Activated T-helper 1 cell treated with anti-CD3 and anti-CD28 coated beads, Interleukin-2, amount 50 U/mL, for 16 hours (primary cell): ENCODE results near the gene OR9Q1.

Experiments
- DNase-seq, 2 donors: peaks; one replicate each; pipeline ENCODE4 v3.0.0-alpha.2; 2020; ENCODE audit warnings: low read depth in 1 of 2, low spot score in 1 of 2

The OR9Q1 gene

DNA sequence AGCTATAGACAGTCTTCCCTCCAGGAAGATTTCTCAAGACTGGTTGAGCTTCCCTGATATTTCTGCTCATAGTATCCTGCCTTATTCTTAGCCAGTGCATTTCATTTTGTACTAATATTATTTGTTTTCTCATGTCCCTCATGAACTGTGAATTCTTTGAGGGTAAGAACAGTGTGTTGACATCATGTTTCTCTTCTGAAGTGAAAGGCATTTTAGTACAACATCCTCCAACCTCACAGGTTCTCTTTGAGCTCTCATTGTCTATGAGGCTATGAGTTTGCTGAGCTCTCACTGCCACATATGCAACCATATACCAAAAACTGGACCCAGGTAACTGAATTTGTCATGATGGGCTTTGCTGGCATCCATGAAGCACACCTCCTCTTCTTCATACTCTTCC is 7.0 kb downstream of the OR9Q1 start, which contains the start of gene OR6Q1:
TSS of gene OR6Q1 (plus strand) at position 301 of the 400 bp plus-strand sequence. CDS start at position 301, 0 bp downstream.
- DNase-seq: no peak

GRCh38 chr11:58034471-58034870 is 10.8 kb downstream of the OR9Q1 start:
- DNase-seq: no peak

GRCh38 chr11:58039589-58039988 is 15.9 kb downstream of the OR9Q1 start:
- no peak for DNase-seq

DNA sequence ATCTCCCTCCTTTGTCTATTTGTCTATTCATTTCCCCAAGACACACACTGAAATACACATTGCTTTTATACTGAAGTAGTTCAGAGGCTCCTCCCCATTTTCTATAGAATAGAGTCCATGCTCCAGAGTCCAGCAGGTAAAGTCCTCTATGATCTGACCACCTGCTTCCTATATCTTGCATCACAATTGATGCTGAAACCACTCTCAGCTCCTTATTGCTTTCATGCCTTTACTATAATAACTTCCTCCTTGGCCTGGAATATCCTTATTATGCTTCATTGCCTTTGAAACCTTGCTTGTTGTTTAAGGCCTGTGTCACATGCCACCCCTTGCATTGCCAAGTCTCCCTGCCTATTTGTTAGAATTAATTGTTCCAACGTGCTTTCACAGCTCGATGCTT is 19.7 kb downstream of the OR9Q1 start:
- no peak for DNase-seq

DNA sequence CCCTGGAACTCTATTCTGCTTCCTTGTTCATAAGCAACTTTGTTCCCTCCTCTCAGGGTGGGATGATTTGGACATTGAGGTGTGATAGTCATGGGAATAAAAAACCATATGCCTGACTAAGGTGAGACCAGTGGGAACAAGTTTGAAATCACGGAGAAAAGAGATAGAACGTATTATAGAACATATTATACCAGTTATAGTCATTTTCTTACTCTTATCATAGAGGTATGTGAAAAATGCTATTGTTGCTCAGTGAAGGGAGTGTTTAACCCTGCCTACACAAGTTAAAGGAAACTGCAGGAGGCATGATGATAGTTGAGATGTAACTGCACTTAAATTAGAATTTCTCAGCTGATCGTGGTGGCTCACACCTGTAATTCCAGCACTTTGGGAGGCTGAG is 22.6 kb downstream of the OR9Q1 start:
- no peak for DNase-seq

- no peak for DNase-seq
Observed at GRCh38 chr11:58047818-58048217, 24.1 kb downstream of the OR9Q1 start.

DNA sequence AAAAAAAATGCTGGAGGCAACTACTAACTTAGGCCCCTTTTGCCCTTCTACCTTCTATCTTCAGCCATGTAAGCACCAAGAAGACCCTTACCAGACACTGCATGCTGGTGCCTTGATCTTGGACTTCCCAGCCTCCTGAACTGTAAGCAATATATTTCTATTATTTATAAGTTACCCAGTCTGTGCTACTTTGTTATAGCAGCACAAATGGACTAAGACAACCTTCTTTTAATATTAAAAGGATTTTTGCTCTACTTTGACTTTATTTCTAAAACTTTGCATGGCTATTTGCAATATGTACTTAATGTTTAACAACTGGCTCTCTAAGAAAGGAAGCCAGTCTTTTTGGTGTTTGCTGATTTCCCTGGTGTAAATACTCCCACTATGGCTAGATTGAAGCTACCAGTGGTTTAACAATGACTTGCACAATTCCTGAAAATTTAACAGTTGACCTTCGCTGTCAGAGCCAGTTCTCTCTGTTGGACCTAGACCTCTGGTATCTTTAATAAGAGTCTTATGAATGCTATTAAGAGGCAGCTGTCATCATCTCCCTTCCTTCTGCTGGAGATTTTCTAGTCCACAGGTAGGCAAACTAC is 32.2 kb downstream of the OR9Q1 start:
- DNase-seq: no peak

DNA sequence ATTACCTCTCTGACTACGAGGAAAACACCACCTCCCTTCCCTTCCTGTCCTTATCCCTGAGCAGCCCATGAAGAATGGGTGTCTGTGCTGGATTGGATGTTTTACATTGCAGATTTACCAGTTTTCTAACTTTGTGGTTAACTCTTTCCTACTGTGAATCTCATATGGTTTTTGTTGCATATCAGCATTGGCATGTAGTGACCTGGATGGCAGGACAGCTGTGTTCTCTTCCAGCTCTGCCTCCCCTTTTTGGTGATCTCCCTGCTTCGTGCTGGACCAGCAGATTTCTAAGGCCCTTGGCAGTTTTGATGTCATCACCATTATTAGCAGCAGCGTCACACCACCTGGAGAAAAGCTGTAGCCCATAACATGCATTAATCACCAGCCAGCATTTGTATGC is 33.8 kb downstream of the OR9Q1 start:
- DNase-seq: no peak

GRCh38 chr11:58058276-58059006 is 34.8 kb downstream of the OR9Q1 start:
- no peak for DNase-seq

GRCh38 chr11:58059007-58059350 is 35.3 kb downstream of the OR9Q1 start:
- no peak for DNase-seq

- no peak for DNase-seq
Observed at GRCh38 chr11:58060535-58060934, 36.9 kb downstream of the OR9Q1 start.

GRCh38 chr11:58060939-58061672 is 37.4 kb downstream of the OR9Q1 start:
- DNase-seq: no peak

DNA sequence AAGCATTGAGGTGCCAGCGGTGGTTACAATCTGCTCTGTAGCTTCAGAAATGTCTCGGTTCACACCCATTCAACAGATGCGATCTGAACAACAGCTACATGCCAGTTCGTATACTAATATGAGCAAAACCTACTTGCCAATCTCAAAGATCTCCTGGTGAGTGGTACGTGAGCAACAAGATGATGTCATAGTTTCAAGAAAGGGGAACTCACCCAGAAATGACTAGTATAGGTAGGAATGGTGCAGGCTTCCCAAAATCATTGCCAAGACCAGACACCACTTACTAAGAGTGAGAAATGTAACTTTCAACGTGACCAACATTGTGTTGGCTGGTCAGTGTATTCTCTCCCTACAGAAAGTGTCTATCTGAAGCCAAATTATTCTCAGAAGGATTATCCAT is 38.1 kb downstream of the OR9Q1 start:
- DNase-seq: no peak

GRCh38 chr11:58067685-58068084 is 44.0 kb downstream of the OR9Q1 start:
- DNase-seq: no peak

DNA sequence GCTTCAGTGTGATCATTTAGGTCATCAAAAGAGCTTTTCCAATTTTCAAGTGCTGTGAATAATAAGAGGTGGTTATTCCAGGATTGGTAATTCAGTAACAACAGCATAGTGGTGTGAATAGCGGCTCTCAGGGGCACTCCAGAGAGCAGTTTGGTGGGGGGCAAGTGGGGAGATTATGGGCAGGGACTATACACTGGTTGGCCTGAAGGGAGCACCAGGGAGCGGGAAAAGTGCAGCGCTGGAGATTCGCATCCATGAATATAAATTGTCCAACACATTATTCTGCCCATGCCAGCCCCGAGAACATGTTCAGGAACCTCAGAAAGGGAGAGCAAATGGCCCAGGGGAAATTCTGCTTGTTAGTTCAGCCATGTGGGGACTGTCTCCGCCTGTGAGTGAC is 45.0 kb downstream of the OR9Q1 start:
- DNase-seq: no peak

- no peak for DNase-seq
Observed at GRCh38 chr11:58070585-58070984, 46.9 kb downstream of the OR9Q1 start.

DNA sequence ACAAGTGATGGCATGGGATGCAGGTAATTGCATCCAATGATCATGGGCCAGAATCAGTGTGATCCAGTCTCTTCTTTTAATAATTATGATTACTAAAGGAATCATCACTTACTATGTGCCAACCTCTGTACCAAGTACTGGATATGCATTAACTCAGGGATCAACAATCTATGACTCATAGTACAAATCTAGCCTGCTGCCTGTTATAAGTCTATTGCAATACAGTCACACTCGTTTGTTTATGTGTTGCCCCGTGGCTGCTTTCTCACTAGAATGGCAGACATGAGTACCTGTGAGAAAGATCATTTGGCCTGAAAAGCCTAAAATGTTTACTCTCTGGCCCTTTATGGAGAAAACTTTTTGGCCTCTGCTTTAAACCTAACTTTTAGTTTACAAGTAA is 52.1 kb downstream of the OR9Q1 start:
- DNase-seq: no peak

- DNase-seq: no peak
Observed at GRCh38 chr11:58086528-58086927, 62.8 kb downstream of the OR9Q1 start.

GRCh38 chr11:58097437-58097836 is 73.8 kb downstream of the OR9Q1 start:
- no peak for DNase-seq

DNA sequence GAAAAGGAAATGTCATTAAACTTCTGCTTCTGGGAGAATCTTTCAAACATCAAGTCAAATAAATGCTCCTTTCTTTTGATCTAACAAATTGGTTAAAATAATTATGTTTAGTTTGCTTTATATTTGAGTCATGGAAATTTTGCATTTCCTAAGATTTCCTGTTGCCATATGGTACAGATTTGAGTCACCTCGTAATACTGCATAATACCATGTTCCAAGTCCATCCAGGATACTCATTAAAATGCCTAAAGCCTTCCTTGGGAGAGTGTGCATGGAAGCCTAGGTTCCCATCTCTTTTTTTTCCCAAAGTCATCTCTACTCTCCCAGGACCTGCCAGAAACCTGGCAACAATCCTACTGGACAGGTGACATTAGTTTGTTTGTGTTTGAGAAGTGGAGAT is 97.4 kb downstream of the OR9Q1 start:
- no peak for DNase-seq

GRCh38 chr11:58125469-58125868 is 101.8 kb downstream of the OR9Q1 start, which contains the start of gene OR9I1:
OR9I1 (minus strand) TSS chr11:58125530; CDS start chr11:58119444, 6,086 bp downstream.
- no peak for DNase-seq

- no peak for DNase-seq
Observed at GRCh38 chr11:58127350-58127749, 103.7 kb downstream of the OR9Q1 start.
